Thoracic aorta (tissue), 2 donors: ENCODE measurements around the gene TNFRSF14. TPM values are rescaled to one million over a fixed set of nuclear protein-coding genes. Genes with fewer than 3 reads are reported as not detected.

ENCODE experiments used
- ATAC-seq: fragments of 150-250 bp; one replicate; pipeline ENCODE4 v1.8.0; 2017; ENCODE audit warnings: low read depth; ENCODE audit not compliant: insufficient number of reproducible peaks, low FRiP score
- DNase-seq: peaks from one replicate; pipeline ENCODE4 v3.0.0-alpha.2; 2020; ENCODE audit warnings: low spot score
- H3K27ac ChIP-seq, 2 donors: fragments of 200-600 bp; sonication (generic); 1 replicate in 1 of 2; 2 replicates in 1 of 2; pipeline ENCODE4 v1.5.1; 2016; ENCODE audit warnings: mild to moderate bottlenecking in 2 of 2, moderate library complexity in 2 of 2
- H3K27me3 ChIP-seq: fragments of 200-600 bp; sonication (generic); replicated peaks from 2 replicates; pipeline ENCODE4 v1.6.0; 2016; ENCODE audit warnings: mild to moderate bottlenecking; ENCODE audit not compliant: insufficient read depth
- H3K36me3 ChIP-seq: fragments of 200-600 bp; sonication (generic); one replicate; pipeline ENCODE4 v1.5.1; 2016
- H3K4me1 ChIP-seq, 2 donors: fragments of 200-600 bp; sonication (generic); 1 replicate in 1 of 2; 2 replicates in 1 of 2; pipeline versions ENCODE4 v1.5.1 to v1.6.0; 2016; ENCODE audit warnings: low read depth in 2 of 2, mild to moderate bottlenecking in 1 of 2; ENCODE audit not compliant: control insufficient read depth in 1 of 2
- H3K4me3 ChIP-seq: fragments of 200-600 bp; sonication (generic); 2 replicates; pipeline ENCODE4 v1.5.1; 2016; ENCODE audit warnings: mild to moderate bottlenecking
- H3K9me3 ChIP-seq: fragments of 200-600 bp; sonication (generic); 2 replicates; pipeline ENCODE4 v1.5.1; 2016
- total RNA-seq, 2 donors: library from RNA; depleted of rRNA; stranded (reverse); fragments of >200 nt; gene quantifications; one replicate each; pipeline versions ENCODE4 v1.1.0 to v1.2.3, GENCODE V29; 2016
- TF ChIP-seq, protein P1 (sequence below): fragments of 200-600 bp; sonication (generic); IDR thresholded peaks from one replicate; pipeline ENCODE4 v1.5.1; 2019; ENCODE audit warnings: antibody characterized with exemption

The TNFRSF14 gene
- total RNA-seq, 2 donors from 2014 or later, result 29.6 to 55.6 TPM

DNA sequence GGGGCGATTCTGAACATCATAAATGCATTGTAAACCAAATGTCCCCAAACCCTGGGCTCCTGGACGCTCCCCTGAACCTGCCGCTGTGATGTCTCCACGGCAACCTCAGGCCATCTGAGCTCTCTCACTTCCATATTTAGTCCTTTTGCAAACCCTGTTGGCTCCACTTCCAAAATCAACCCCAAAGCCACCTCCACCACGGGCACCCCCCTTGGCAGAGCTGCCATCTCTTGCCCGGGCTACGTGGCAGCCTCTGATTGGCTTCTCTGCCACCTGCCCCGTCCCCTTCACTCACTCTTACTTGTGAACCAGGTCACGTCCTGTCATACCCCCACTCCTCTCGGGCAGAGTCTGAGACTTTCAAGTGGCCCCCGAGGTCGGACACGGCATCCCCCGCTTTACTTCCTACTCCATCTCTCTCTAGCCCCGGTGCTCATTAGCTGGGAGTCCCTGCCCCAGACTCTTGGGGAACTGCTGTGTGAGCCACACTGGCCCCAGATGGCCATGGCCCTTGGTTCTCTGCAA, 46.2 kb downstream of the TNFRSF14 start:
- no peaks in the 10 kb centered on the region for H3K27me3 ChIP-seq
- DNase-seq (no peak), ATAC-seq (no peak)
- H3K9me3 ChIP-seq, result no peaks in the 10 kb centered on the region
- H3K4me3 ChIP-seq, result no peak overlapping the region
- no peak overlapping the region for H3K27ac ChIP-seq
- no peaks in the 10 kb centered on the region for H3K4me1 ChIP-seq
- H3K36me3 ChIP-seq, result no peaks in the 10 kb centered on the region
- TF ChIP-seq, protein P1, sequence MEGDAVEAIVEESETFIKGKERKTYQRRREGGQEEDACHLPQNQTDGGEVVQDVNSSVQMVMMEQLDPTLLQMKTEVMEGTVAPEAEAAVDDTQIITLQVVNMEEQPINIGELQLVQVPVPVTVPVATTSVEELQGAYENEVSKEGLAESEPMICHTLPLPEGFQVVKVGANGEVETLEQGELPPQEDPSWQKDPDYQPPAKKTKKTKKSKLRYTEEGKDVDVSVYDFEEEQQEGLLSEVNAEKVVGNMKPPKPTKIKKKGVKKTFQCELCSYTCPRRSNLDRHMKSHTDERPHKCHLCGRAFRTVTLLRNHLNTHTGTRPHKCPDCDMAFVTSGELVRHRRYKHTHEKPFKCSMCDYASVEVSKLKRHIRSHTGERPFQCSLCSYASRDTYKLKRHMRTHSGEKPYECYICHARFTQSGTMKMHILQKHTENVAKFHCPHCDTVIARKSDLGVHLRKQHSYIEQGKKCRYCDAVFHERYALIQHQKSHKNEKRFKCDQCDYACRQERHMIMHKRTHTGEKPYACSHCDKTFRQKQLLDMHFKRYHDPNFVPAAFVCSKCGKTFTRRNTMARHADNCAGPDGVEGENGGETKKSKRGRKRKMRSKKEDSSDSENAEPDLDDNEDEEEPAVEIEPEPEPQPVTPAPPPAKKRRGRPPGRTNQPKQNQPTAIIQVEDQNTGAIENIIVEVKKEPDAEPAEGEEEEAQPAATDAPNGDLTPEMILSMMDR, result no peak

DNA sequence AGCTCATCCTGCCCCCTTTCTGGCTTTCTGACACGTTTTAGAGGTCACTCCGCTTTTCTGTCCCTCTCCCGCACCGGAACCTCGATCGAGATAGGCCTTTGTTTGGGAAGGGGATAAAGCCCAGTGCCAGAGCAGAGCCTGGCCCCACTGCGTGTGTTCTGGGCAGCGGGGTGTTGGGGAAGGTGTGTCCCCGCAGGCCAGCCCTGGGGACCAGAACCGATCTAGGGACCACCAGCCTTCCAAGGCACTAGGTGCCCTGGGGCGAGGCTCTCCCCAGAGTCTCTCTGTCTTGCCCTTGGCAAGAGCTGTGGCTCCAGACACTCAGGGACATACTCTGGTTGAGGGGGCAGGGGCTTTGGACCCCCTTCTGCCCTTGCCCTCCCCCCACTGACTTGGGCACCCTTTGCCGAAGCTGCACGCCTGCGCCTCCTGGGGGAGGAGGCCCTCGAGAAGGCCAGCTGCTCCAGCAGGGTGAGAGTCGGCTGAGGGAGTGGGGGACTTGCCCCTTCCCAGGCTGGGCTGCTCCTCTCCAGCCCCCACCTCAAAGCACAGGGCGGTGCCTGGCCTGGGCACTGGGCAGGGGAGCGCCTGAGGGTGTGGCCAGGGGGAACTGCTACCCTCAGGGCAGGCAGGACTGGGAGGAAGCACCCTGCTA, 46.8 kb downstream of the TNFRSF14 start:
- TF ChIP-seq, protein P1, result no peak
- Histone ChIP-seq H3K4me3 (no peak overlapping the region), H3K9me3 (no peaks in the 10 kb centered on the region), H3K4me1 (no peaks in the 10 kb centered on the region), H3K27me3 (no peaks in the 10 kb centered on the region), H3K36me3 (no peaks in the 10 kb centered on the region), H3K27ac (no peak overlapping the region)
- ATAC-seq (no peak), DNase-seq (no peak)

DNA sequence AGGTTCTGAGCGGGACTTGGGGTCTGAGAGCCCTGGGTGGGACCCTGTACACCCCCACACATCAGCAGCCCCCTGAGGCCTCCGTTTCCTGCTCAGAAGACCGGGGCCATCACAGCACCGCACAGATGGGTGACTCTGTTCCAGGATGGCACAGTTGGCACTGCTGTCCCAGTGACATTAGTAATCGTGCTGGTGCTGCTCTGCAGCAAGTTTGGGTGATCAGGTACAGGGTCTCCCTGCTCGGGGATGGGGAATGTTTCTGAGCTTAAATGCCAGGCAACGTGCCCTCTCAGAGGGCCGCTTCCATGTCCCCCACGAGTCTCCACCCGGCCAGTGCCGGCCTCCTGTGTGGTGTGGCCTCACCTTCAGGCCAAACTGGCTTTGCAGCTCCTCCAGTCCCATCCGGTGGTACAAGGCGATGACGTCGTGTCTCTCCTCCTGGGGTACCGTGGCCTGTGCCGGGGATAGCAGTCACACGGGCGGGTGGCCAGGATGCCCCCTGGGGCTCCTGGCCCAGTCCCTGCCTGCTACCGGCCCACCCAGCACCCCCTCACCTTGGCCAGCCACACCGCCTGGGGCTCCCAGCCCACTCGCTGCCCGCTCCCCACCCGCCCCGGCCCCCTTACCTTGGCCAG, 47.5 kb downstream of the TNFRSF14 start:
- ATAC-seq, result no peak
- TF ChIP-seq, protein P1, result no peak
- H3K4me1 ChIP-seq, result no peaks in the 10 kb centered on the region
- H3K27ac ChIP-seq, result no peak overlapping the region
- no peaks in the 10 kb centered on the region for H3K9me3 ChIP-seq
- H3K36me3 ChIP-seq, result no peaks in the 10 kb centered on the region
- DNase-seq, result no peak
- H3K27me3 ChIP-seq, result no peaks in the 10 kb centered on the region
- no peak overlapping the region for H3K4me3 ChIP-seq

DNA sequence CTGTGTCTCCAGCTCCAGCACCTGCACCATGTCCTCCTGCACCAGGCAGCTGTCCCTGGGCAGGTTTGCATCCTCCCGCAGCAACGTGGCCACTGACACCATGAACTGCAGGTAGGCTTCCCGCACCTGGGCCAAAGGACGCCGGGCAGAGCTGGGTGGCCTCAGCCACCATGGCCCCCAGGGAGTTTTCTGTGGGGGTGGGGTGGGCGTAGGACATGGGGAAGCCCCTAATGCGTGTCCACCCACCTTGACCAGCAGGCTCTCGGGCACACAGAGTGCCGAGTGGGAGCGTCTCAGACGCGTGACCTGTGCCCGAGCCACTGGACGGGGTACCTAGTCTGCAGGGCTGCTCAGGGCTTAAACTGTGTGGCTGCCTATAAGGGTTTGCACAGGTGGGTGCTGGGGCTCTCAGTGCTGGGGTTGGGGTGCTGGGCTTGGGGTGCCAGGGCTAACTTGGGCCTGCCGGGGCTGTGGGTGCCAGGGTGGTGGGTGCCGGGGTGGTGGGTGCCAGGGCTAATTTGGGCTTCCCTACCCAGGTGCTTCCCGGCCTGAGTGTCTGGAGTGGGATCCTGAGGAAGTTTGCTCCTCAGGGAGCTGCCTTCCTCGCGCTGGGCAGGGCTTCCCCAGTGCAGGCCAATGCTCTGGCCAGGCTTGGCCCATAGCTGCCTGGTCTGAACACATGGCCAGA, 48.1 kb downstream of the TNFRSF14 start:
- Histone ChIP-seq H3K27ac (no peak overlapping the region), H3K9me3 (no peaks in the 10 kb centered on the region), H3K4me1 (no peaks in the 10 kb centered on the region), H3K27me3 (no peaks in the 10 kb centered on the region), H3K36me3 (no peaks in the 10 kb centered on the region), H3K4me3 (no peak overlapping the region)
- DNase-seq, result no peak
- no peak for ATAC-seq
- TF ChIP-seq, protein P1, result no peak

DNA sequence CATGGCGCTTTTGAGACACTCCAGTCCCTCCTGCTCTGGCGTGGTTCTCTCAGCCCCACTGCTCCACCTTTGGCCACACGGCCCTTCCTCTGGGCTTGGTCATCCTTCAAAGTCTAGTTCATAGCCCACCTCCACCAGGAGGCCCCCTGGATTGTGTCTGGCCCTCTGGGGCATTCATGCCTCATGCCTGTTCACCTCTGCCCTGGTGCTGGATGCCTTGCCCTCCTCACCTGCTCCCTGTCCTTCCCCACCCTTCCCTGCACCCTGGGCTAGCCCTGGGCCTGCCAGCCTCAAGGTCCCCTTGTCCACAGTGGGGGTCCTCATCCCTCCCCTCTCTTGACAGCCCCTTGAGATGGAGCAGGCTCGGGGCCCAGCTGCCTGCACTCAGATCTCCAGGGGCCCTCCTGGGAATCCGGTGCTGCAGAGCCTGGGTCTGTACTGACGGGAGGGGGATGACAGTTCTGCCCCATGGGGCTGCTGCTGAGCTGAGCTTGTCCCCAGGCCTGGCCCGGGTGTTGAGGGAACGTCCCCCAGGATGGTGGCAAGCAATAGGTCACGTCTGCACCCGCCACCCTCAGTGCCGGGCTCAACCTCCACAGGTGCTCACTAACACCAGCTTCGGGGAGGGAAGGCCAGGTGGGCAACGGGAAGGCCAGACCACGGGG, 48.8 kb downstream of the TNFRSF14 start:
- H3K36me3 ChIP-seq, result no peaks in the 10 kb centered on the region
- no peak for DNase-seq
- no peaks in the 10 kb centered on the region for H3K4me1 ChIP-seq
- H3K27me3 ChIP-seq, result no peaks in the 10 kb centered on the region
- TF ChIP-seq, protein P1, result no peak
- ATAC-seq, result no peak
- H3K27ac ChIP-seq, result no peak overlapping the region
- no peaks in the 10 kb centered on the region for H3K9me3 ChIP-seq
- H3K4me3 ChIP-seq, result no peak overlapping the region
